ENCODE results near the gene TP63.

- TF ChIP-seq, protein P1, sequence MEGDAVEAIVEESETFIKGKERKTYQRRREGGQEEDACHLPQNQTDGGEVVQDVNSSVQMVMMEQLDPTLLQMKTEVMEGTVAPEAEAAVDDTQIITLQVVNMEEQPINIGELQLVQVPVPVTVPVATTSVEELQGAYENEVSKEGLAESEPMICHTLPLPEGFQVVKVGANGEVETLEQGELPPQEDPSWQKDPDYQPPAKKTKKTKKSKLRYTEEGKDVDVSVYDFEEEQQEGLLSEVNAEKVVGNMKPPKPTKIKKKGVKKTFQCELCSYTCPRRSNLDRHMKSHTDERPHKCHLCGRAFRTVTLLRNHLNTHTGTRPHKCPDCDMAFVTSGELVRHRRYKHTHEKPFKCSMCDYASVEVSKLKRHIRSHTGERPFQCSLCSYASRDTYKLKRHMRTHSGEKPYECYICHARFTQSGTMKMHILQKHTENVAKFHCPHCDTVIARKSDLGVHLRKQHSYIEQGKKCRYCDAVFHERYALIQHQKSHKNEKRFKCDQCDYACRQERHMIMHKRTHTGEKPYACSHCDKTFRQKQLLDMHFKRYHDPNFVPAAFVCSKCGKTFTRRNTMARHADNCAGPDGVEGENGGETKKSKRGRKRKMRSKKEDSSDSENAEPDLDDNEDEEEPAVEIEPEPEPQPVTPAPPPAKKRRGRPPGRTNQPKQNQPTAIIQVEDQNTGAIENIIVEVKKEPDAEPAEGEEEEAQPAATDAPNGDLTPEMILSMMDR (conservative IDR thresholded peaks at IDR 0.05; ENCODE audit: low read depth in 2 of 2), result no peak
- TF ChIP-seq EZH2 (IDR thresholded peaks at IDR 0.05; ENCODE audit: low read depth, unreplicated experiment) (no peak), NANOG (IDR thresholded peaks at IDR 0.05; ENCODE audit: borderline replicate concordance) (no peak)
Observed at GRCh38 chr3:189863031-189863430, 231.8 kb downstream of the TP63 start.

Data from GM23338 (cell line).